HG03457 (cell line): ENCODE measurements around the gene LTBP4.

ENCODE experiments used
- ATAC-seq: cut with Tn5 transposase; IDR thresholded peaks from one replicate; pipeline ENCODE4 v1.9.1; 2021; ENCODE audit warnings: moderate number of reproducible peaks; ENCODE audit not compliant: unreplicated experiment

LTBP4 gene

GRCh38 chr19:40592170-40592569, 9.0 kb upstream of the LTBP4 start:
- ATAC-seq = no peak

GRCh38 chr19:40594255-40594654, 6.9 kb upstream of the LTBP4 start:
- ATAC-seq = no peak

GRCh38 chr19:40594657-40595091, 6.5 kb upstream of the LTBP4 start:
- ATAC-seq = no peak

GRCh38 chr19:40596608-40597328, 4.4 kb upstream of the LTBP4 start:
- no peak for ATAC-seq

- no peak for ATAC-seq
Observed at GRCh38 chr19:40597329-40597838, 3.8 kb upstream of the LTBP4 start.

GRCh38 chr19:40598121-40598917, 2.9 kb upstream of the LTBP4 start:
- no peak for ATAC-seq

- no peak for ATAC-seq
Observed at GRCh38 chr19:40598918-40599307, 2.3 kb upstream of the LTBP4 start.

GRCh38 chr19:40599331-40599901, 1.8 kb upstream of the LTBP4 start:
- ATAC-seq = no peak

- no peak for ATAC-seq
Observed at GRCh38 chr19:40599902-40600569, 1.1 kb upstream of the LTBP4 start.

GRCh38 chr19:40600570-40601133, 517 bp upstream of the LTBP4 start:
- no peak for ATAC-seq

GRCh38 chr19:40603071-40603388, 1.9 kb downstream of the LTBP4 start:
- ATAC-seq = no peak

GRCh38 chr19:40603389-40604170, 2.4 kb downstream of the LTBP4 start:
- peak; percentile 52 for ATAC-seq

GRCh38 chr19:40604171-40604646, 3.0 kb downstream of the LTBP4 start:
- no peak for ATAC-seq

GRCh38 chr19:40604647-40605215, 3.6 kb downstream of the LTBP4 start:
- ATAC-seq = no peak

- no peak for ATAC-seq
Observed at GRCh38 chr19:40605216-40605971, 4.2 kb downstream of the LTBP4 start.

- ATAC-seq = no peak
Observed at GRCh38 chr19:40607311-40608239, 6.4 kb downstream of the LTBP4 start.

- no peak for ATAC-seq
Observed at GRCh38 chr19:40608240-40608621, 7.1 kb downstream of the LTBP4 start.

GRCh38 chr19:40608957-40609356, 7.8 kb downstream of the LTBP4 start:
- no peak for ATAC-seq
